Measurements from ENCODE around the gene HSPA1B. TPM values are rescaled to one million over a fixed set of nuclear protein-coding genes. Genes with fewer than 3 reads are reported as not detected.

HSPA1B gene
- total RNA-seq, 1 experiment from 2014 or later, result 85.1 TPM

- H3K4me1 Mint-ChIP-seq, result peaks cover 13 to 20% of the 10 kb centered on the region in 2 experiments
- Histone ChIP-seq H2BK5ac (ENCODE audit: insufficient read length, low read length) (no peak overlapping the region), H4K8ac (replicated peaks; ENCODE audit: insufficient read length, low read depth, low read length) (no peak overlapping the region), H3K4ac (ENCODE audit: low read depth, low read length) (no peak overlapping the region), H3K23me2 (ENCODE audit: insufficient read length, low read depth, low read length, poor library complexity, severe bottlenecking) (peaks cover 12% of the 10 kb centered on the region), H3K18ac (ENCODE audit: insufficient read length, low read depth, low read length) (no peak overlapping the region), H3K79me2 (ENCODE audit: insufficient read depth, low read length) (no peaks in the 10 kb centered on the region), H3K4me2 (ENCODE audit: insufficient read depth, insufficient read length, low read length) (peak overlapping the region; percentile 80), H2BK12ac (ENCODE audit: insufficient read length, low read depth, low read length) (no peak overlapping the region), H2BK20ac (ENCODE audit: low read depth, low read length, poor library complexity, severe bottlenecking) (no peak overlapping the region), H2BK15ac (ENCODE audit: low read depth, low read length) (no peak overlapping the region), H3K23ac (ENCODE audit: insufficient read length, low read depth, low read length) (no peak overlapping the region), H3K9me3 (ENCODE audit: control insufficient read depth, low read depth, low read length) (no peaks in the 10 kb centered on the region), H4K91ac (ENCODE audit: insufficient read length, low read depth, low read length) (no peak overlapping the region), H3K14ac (ENCODE audit: insufficient read depth, low read length) (no peak overlapping the region), H2AK5ac (ENCODE audit: insufficient read length, low read length) (no peak overlapping the region), H3K9ac (ENCODE audit: extremely low read depth, insufficient read length, low read length) (peak overlapping the region; percentile 57), H2AFZ (ENCODE audit: low read length) (no peak overlapping the region), H4K5ac (ENCODE audit: insufficient read length, low read depth, low read length) (no peak overlapping the region), H2BK120ac (ENCODE audit: low read depth, low read length, poor library complexity, severe bottlenecking) (no peak overlapping the region), H3K27ac (ENCODE audit: insufficient read length, low read depth, low read length) (no peak overlapping the region), H3T11ph (ENCODE audit: low read length) (no peak overlapping the region), H3K27me3 (ENCODE audit: insufficient read depth, low read length) (no peaks in the 10 kb centered on the region), H3K79me1 (ENCODE audit: insufficient read depth, low read depth, low read length, poor library complexity, severe bottlenecking) (no peaks in the 10 kb centered on the region), H3K56ac (ENCODE audit: insufficient read length, low read depth, low read length) (no peak overlapping the region), H4K20me1 (ENCODE audit: control insufficient read depth, insufficient read depth, insufficient read length) (no peaks in the 10 kb centered on the region), H3K4me1 (ENCODE audit: insufficient read depth, low read length) (no peaks in the 10 kb centered on the region)
- peak overlapping the region in 2 of 3 experiments; percentile 33 to 89; a peak in 3 of 7 replicates for H3K27ac Mint-ChIP-seq
- TF ChIP-seq CTCF (conservative IDR thresholded peaks at IDR 0.05), result no peak
- H3K36me3 Mint-ChIP-seq (ENCODE audit: insufficient read depth in 1 of 3, low read depth in 3 of 3), result peaks cover 6 to 29% (median 17%) of the 10 kb centered on the region in 3 experiments; a peak in 6 of 7 replicates
- DNase-seq, result no peak
- peaks cover 2% of the 10 kb centered on the region for H3K27me3 Mint-ChIP-seq (ENCODE audit: low read depth)
- peak overlapping the region; percentile 84 to 98 for H3K4me3 Mint-ChIP-seq
- no peaks in the 10 kb centered on the region; a peak in 1 of 5 replicates for H3K9me3 Mint-ChIP-seq
- WGBS (ENCODE audit: extremely low coverage, insufficient read length, low lambda C conversion rate), result no CpG with 5 or more reads among the region's 17 CpGs
Measured at GRCh38 chr6:31861919-31862343, 34.4 kb downstream of the HSPA1B start.

All from H9 (cell line).